ENCODE results near the gene NELFE.

NELFE gene

GRCh38 chr6:31971993-31972708 is 13.4 kb upstream of the NELFE start, which contains the start of gene DXO:
Gene DXO, minus strand, starts transcription at chr6:31972138. Its CDS starts 463 bp downstream, at chr6:31971675.
- DNase-seq, result peak; percentile 99

DNA sequence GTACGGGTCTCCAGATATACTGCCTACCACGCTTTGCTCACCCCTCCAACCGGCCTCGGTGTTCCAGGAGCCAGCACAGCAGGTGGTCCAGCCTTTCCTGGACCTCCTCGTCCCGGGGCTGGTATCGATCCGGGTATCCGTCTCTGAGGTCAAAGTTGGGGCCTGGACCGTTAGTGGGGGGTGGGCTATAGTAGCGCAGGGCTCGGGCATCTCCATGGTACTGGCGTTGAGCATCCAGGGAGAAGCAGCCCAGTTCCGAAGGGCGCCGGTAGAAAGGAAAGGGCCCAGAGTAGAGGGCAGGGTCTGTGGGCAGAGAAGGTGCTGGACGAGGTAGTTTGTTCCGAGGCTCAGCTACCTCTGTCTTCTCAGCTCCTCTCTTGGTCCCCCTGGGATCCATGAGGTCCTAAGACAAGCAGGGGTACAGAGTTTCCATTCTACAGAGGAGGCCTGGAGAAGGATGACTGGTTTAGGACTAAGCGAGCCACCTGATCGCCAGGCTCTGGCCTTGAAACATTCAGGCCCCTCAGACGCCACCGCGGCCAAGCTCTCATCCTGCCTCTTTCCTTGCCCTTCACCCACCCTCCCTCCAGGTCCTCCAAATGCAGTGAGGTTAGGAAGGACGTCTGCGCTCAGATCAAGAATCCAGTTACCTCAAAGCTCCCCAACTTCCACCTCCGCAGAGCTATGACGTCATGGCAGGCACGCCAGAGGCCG is 12.7 kb upstream of the NELFE start:
- DNase-seq, result no peak

DNA sequence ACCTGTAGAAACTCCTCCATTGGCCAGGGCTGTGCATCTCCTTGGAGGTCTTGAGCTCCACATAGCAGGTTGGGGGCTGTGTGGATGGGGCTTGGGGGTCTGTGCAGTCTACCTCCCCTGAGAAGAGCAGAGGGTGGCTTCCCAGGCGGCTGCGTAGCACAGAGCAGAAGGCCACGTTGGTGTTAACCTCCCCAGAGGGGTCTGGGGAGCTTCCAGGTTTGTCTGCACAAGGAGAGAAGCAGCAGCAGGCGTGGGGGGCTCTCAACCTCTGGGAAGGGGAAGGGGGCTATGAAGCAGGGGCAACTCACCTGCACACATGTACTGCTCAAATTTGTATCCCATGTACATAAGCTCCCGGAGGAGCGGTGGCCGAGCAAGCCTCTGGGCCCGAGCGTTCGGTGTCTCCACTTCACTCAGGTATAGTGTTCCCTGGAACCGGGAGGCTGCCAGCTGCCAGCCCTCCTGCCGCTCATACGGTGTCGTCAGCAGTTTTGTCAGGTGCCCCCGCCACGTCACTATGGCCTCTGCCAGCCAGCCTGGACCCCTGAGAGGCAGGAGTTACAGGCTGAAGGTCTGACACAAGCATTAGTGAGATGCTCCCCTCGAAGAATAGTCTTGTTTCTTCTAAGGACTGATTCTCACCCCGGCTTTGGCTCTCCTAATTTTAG is 12.0 kb upstream of the NELFE start:
- peak; percentile 9 for DNase-seq

GRCh38 chr6:31969712-31970603 is 11.2 kb upstream of the NELFE start:
- DNase-seq, result no peak

DNA sequence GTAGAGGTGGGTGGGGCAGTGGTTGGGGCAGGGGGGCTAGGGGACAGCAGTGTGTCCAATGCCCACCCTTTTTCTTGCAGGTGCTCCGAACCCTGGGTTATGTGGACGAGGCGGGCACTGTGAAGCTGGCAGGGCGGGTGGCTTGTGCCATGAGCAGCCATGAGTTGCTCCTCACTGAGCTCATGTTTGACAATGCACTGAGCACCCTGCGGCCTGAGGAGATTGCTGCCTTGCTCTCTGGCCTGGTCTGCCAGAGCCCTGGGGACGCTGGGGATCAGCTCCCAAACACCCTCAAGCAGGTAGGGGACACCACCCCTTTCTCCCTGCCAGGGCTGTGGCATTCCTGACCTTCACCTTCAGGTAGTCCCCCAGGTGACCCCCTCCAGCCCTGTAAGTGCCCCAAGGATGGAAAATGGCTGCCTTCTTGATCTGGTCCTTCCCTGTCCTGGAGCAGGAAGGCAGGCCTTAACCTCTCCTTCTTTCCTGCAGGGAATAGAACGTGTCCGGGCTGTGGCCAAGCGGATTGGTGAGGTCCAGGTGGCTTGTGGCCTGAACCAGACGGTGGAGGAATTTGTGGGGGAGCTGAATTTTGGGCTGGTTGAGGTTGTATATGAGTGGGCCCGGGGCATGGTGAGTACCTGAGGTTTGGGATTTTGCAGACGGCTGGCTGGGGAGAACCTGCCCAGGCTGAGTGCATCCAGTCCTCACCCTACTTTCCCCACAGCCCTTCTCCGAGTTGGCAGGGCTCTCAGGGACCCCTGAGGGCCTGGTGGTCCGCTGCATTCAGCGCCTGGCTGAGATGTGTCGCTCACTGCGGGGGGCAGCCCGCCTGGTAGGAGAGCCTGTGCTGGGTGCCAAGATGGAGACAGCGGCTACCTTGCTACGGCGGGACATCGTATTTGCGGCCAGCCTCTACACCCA is 10.3 kb upstream of the NELFE start:
- DNase-seq, result no peak

- no peak for DNase-seq
Measured at GRCh38 chr6:31968326-31968725, 9.6 kb upstream of the NELFE start.

- DNase-seq, result no peak
Measured at GRCh38 chr6:31967926-31968320, 9.2 kb upstream of the NELFE start.

GRCh38 chr6:31966997-31967925 is 8.5 kb upstream of the NELFE start:
- DNase-seq, result no peak

GRCh38 chr6:31966506-31966905 is 7.7 kb upstream of the NELFE start:
- DNase-seq, result no peak

GRCh38 chr6:31965700-31966099 is 6.9 kb upstream of the NELFE start:
- no peak for DNase-seq

DNA sequence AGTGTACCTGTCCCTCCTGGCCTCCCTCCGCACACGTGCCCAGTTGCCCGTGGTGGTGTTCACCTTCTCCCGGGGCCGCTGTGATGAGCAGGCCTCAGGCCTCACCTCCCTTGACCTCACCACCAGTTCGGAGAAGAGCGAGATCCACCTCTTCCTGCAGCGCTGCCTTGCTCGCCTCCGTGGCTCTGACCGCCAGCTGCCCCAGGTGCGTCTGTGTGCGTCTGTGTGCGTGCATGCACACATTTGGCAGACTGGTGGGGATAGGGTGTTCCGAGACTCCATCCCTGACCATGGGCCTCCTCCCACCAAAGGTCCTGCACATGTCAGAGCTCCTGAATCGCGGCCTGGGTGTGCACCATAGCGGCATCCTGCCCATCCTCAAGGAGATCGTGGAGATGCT is 5.2 kb upstream of the NELFE start:
- no peak for DNase-seq

DNA sequence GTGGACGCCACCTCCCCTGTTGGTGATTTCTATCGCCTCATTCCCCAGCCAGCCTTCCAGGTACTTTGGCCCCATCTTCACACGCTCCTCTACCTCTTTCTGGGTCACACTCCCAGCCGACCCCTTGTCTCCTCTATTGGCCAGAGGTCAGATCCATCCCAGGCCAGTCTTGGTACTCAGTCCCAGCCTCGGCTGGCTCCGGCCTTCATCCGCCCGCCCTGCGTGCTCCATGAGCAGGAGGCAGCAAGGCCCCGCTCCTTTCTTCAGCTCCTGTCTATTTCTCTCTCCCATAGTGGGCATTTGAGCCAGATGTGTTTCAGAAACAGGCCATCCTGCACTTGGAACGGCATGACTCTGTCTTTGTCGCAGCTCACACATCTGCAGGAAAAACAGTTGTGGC is 2.8 kb upstream of the NELFE start:
- DNase-seq, result no peak

DNA sequence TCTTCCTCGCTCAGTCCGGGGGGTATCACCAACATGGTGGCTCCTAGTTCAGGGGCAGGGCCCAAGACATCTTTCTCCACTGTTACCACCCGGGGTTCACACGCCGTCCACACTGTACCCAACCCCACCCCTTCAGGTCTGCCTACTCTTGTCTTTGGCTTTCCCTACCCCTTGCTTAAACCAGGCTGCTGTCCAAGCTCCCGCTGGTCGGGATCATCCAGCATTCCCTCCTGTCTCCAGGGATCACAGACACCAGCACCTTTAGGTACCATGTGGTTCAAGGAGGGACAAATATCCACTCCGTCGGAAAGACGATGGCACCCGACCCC is 395 bp downstream of the NELFE start:
- no peak for DNase-seq

DNA sequence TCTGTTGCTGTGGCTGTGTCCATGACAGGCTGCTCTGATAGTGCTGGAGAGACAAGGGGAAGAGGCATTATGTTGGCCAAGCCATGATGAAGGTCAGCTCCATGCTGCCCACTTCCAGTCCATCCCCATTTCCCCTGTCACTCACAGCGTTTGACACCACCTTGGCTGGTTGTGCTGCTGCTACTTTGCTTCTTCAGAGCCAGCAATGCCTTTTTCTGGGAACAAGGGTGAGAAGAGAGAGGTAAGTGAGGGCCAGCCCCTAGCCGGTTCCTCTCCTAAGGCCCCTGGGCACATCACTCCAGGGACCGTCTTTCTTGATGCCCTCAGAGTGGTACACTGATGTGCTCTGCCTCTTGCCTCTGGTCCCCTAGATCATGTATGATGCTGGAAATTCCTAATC is 2.0 kb downstream of the NELFE start:
- no peak for DNase-seq

- DNase-seq, result no peak
Measured at GRCh38 chr6:31954511-31954910, 4.3 kb downstream of the NELFE start.

DNA sequence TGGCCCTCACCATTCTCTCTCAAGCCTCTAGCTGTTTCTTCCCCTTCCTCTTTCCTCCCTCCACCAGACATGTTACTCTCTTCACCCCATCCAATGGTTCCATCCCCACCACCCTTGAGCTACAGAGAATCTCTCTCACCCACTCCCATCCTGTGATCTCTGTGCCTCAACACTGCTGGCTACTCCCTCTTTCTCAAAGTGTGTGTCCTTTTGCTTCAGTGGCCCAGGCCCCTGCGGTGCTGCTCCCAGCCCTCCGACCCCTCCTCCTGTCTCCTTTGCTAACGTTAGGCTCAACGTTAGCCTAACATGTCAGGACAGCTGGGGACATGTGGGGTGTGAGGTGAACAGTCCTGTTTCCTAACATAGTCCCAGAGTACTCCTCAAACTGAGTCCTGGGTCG is 5.9 kb downstream of the NELFE start:
- DNase-seq, result no peak

- peak; percentile 43 for DNase-seq
Measured at GRCh38 chr6:31952140-31952805, 6.5 kb downstream of the NELFE start.

DNA sequence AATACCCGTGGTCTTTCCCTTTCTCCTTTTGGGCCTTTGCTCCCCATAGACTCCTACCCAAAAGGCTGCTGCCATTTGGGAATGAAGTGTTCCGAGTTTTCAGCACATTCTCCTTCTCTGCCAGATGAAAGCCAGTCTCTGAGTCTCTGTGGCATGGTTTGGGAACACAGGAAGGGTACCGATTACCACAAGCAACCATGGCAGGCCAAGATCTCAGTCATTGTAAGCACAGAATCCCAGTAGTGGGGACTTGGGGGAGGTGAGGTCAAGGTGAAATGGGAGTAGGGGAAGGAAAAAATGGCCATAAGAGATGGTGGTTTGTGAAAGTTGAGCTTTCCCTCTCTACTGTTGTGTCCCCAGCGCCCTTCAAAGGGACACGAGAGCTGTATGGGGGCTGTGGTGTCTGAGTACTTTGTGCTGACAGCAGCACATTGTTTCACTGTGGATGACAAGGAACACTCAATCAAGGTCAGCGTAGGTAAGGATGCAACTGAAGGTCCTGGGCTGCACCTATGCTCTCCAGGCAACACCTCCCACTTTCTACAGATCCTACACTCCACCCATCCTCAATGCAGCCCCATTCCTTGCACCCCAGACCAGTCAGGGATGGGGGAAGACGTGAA is 8.7 kb downstream of the NELFE start:
- DNase-seq, result no peak

- no peak for DNase-seq
Measured at GRCh38 chr6:31948753-31949413, 9.9 kb downstream of the NELFE start.
